HL-60/S4 treated with phorbol 12-myristate 13-acetate at 8.2 ng/mL for 4 days and 3 days (cell line): ENCODE measurements around the gene SHLD1.
"Not testable (repeated sequence)": the region's sequence is repeated elsewhere in the genome, so short reads cannot be mapped to it uniquely, and the experiment has no call there.

Experiments
- in situ Hi-C: fragments of 300-500 bp; cut with MboI; formaldehyde crosslinking; loops from 2 replicates; pipeline ENCODE4 v1.15.0; 2022; ENCODE audit warnings: low sequenced_read_pairs

Gene SHLD1, protein sequence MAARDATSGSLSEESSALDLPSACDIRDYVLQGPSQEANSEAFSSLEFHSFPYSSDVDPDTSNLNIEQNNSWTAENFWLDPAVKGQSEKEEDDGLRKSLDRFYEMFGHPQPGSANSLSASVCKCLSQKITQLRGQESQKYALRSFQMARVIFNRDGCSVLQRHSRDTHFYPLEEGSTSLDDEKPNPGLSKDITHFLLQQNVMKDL

DNA sequence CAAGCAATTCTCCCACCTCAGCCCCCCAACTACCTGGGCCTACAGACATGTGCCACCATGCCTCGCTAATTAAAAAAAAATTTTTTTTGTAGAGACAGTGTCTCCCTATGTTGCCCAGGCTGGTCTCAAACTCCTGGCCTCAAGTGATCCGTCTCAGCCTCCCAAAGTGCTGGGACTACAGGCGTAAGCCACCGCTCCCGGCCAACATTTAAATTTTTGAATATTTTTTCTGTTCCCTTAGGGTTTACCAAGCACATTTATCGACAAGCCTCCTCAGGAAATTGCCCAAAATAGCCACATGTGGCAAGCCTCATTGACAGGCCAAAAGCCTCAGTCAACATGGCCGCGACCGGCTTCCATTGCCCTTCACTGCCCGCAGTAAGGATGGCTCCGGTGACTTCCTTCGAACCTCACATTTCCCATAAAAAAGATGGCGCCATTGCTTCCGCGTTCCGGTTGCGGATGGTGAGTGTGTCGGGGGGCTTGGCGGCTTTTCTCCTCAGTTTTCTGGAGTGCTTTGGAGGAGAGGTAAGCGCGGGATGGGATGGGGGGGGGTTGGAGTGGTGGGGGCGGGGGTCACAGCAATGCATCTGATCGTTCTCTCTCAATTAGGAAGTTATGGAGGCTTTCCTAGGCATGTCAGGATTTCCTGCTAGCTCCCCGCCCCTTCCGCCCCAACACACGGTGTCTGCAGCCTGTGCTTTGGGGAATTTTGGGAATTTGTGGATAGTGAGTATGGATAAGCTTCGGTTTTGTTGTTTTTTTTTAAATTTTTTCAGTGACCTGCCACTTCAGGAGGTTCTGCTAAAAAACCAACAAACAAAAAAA lies at the start of gene SHLD1:
TSS of gene SHLD1 (plus strand) at position 450 of the 828 bp plus-strand sequence. CDS start 22,465 bp downstream, outside the sequence.
- in situ Hi-C loops, result no loop called here

DNA sequence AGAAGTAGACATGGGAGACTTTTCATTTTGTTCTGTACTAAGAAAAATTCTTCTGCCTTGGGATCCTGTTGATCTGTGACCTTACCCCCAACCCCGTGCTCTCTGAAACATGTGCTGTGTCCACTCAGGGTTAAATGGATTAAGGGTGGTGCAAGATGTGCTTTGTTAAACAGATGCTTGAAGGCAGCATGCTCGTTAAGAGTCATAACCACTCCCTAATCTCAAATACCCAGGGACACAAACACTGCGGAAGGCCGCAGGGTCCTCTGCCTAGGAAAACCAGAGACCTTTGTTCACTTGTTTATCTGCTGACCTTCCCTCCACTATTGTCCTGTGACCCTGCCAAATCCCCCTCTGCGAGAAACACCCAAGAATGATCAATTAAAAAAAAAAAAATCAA lies 47.9 kb upstream of the SHLD1 start:
- in situ Hi-C loops, result not testable (repeated sequence)

DNA sequence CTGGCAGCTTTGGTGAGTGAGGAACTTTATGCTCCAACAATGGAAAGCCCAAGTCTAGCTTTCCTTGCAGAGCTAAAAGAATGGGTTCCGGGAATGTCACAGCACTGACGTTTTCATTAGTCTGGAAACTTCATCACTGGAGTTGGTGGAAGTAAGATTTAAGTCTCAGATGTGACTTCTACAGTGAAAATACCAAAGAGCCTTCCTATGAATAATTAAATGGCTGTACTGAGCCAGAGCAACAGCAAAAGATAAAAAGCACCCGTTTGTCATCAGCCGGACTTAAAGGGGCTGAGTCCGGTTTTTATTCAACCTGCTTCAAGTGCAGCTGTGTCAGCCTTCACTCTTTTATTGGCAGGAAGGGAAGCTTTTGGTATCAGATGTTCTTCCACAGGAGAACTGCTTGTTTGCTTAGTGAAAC lies 46.5 kb upstream of the SHLD1 start:
- in situ Hi-C loops, result no loop called here

DNA sequence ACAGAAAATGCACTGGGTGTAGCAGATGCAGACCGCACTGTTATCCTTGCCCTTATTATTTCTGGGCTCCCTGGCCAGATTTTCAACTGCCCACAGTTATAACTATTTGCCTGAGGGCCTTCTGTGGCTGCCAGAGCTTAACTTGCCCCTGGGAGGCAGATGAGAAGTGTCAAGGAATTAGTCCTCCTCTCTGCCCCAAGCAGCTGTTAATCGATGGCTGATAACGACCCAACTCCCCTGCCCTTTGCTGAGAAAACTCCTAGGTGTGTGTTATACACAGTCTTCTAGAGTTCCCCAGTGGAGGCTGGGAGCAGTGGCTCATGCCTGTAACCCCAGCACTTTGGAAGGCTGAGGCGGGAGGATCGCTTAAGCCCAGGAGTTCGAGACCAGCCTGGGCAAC lies 44.4 kb upstream of the SHLD1 start:
- in situ Hi-C loops, result no loop called here

DNA sequence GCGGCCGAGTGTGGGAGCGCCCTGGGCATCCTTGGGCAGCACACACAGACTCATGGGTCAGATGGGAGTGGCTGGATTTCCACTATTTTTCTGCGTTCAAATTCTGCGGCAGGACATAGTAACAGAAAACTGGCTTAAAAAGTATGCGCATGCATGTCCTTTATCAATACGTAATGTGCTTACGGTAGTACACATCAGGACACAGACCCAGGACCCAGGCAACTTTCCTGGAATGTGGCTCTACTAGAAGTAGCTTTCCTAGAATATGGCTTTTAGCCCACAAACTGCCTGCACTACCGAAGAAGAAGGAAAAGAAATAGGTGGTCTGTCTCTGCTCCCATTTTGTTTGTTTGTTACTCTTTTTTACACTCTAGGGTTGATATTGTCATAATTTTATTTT lies 43.4 kb upstream of the SHLD1 start:
- in situ Hi-C loops, result no loop called here

DNA sequence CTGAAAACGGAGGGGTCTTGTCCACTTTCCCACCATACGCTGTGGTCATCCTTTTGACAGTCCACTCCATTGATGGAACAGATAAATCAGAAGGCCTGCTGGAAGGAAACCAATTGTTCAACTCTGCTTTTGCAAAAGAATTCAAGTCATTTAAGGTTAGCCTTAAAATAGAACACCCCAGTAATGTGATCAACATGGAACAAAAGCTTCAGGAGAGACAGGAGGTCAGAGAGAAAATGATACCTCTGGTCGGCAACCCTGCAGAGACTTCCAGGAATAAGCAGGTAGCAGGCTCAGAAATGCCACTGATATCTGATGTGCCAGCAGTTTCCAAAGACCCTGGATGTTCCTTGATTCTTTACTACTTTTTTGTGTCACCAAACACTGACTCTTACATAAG lies 39.6 kb upstream of the SHLD1 start:
- in situ Hi-C loops, result no loop called here

DNA sequence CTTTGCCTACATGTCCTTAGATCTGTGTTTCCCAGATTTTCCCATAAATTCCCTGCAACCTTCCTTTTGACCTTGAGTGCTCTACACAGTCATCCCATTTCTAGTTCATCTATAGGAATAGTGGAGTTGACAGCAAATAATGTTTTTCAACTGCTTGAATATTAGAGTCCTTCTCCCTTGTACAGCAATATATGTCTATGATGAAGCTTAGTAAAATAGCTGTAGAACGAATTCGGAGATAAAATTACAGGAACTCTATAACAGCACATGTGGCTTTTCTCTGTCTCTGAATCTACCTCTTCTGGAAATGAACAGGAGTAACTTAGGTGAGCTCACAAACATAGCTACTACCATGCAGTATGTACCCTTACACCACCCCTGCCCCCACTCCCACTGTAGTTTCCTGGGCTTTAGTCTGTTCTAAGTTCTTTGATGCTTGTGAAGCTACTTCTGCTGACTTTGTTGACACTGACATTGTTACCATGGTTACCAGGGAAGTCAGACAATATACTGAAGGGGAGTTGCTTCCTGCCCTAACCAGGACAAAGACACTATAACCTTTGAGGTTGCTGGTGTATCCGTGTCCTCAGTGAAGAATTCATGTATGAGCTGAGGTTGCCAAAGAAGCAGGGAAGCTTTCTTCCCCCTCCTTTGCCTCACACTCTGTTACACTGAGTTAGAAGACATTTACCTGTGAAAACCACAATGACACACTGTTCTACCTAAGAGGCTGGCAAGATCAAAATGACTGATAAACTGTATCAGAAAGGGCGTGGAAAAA lies 35.8 kb upstream of the SHLD1 start:
- in situ Hi-C loops, result no loop called here

DNA sequence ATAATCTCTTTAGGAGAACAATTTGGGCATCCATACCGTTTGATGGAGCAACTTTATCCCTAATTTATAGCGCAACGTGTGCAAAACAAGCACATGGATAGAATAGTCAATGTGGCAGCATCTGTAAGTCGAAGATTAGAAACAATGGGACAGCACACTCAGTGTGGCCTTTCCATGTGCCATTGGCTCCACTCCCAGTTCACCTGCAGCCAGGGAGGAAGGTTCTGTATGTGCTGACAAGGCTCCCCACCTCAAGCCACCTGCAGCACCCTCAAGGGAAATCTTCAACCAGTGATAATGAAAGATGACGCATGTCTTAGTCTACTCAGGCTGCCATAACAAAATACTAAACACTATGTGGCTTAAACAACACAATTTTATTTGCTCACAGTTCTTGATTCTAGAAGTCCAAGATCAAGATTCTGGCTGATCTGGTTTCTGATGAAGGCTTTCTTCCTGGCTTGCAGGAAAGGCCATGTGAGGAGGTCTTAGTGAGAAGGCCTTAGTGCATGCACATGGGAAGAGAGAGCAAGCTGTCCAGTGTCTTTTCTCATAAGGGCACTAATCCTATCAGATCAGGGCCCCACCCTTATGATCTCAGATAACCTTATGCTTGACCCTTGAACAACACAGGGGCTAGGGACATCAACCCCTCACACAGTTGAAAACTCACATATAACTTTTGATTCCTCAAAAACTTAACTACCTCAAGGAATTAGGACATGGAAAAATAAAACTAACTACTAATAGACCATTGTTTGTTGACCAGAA lies 34.9 kb upstream of the SHLD1 start:
- in situ Hi-C loops, result no loop called here

DNA sequence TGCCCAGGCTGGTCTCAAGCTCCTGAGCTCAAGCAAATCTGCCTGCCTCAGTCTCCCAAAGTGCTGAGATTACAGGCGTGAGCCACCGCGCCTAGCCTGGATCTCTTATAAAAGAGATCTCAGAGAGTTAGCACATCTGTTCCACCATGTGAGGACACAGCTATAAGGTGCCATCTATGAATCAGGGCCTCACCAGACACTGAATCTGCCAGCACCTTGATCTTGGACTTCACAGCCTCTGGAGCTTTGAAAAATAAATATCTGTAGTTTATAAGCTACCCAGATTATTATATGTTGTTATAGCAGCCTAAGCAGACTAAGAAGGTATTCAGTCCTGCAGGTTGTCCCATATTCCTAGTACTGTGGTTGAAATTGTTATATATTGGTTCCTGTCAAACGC lies 33.2 kb upstream of the SHLD1 start:
- in situ Hi-C loops, result no loop called here

DNA sequence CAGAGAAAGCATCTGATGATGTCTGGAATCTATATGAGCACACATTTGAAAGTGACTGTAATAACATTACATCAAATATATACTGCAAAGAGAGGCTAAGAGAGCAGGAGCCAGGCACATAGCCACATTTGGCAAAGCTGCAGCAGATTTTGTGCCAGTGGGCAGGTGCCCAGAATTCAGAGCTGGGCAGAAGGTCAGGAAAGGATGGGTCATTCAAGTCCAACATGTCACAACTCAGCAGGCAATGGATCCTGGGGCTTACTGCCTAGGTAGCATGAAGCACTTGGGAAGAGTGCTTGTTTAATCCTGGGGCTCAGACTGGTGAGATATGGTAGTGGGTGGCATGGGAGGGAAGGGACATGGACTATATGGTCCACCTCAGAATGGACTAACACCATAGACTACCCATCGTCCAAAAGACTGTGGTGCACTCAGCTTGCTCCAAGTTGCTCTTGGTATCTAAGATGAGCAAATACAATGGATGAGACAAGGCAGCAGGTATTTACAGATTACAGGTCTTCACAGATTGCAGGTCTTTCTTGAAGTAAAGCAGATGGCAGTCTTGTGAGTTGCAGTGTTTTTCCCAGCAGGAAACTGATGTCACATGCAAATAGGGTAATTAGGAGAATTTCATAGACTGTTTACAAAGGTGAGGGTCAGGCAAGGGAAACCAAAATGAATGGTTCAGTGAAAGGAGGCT lies 31.2 kb upstream of the SHLD1 start:
- in situ Hi-C loops, result no loop called here

DNA sequence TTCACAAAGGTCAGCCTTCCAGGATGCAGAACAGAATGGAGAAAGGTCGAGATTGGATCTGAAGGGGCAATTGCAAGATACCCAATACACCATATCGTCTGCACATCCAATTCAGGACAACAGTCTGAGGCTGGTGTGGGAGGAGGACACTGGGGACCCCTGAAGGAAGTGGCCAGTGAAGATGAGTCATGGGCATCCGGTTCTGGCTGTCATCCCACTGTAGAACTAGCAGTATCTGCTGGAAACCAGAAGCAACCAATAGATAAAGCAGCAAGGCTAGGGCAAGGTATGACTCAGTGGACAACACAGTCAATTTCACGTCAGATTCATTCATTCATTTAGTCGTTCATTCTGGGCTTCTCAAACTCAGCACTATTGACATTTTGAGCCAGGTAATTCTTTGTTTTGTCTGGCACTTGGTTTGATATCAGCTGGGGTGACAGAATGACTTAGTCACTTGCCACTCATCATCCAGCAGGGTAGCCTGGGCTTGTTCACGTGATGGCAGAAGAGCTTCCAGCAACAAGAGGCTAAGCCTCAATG lies 30.3 kb upstream of the SHLD1 start:
- in situ Hi-C loops, result no loop called here

DNA sequence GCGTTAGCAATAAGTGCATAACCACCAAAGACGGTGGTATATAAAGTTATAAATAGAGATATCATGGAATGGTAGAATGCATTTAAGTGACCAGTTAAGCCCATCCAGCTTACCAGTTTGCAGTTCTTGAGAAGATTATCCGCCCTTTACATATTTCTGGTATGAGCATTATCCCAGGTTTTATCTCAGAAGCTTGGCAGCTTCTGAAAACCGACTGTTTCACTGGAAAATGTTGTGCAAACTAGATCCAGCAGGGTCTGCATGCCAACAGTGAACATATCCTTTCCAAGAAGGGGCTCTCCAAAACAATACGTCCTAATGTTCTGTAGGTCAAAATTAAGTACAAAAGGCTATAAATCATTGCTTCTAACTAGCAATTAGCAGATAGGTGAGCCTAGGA lies 29.5 kb upstream of the SHLD1 start:
- in situ Hi-C loops, result no loop called here

DNA sequence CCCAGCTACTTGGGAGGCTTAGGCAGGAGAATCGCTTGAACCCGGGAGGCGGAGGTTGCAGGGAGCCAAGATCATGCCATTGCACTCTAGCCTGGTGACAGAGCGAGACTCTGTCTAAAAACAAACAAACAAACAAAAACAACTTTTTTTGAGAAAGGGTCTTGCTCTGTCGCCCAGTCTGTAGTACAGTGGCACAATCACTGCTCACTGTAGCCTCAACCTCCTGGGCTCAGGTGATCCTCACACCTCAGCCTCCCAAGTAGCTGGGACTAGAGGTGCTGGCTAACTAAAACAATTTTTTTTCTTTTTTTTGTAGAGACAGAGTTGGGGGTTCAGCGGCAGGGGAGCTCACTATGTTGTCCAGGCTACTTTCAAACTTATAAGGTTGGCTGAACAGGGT lies 28.8 kb upstream of the SHLD1 start:
- in situ Hi-C loops, result not testable (repeated sequence)

DNA sequence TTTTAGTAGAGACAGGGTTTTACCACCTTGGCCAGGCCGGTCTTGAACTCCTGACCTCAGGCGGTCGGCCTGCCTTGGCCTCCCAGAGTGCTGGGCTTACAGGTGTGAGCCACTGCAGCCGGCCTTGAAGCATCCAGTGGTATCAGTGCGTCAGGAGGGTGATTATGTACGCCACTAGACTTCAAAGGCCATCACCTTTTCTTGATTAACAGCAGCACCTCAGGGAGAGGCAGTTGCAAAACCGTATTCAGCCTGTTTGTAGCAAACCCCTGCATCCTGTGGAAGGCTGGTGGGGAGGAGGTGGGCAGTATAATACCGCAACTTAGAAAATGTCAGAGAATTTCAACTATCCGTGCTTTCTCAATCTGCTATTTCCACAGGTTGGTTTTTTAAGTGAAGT lies 27.3 kb upstream of the SHLD1 start:
- in situ Hi-C loops, result no loop called here

DNA sequence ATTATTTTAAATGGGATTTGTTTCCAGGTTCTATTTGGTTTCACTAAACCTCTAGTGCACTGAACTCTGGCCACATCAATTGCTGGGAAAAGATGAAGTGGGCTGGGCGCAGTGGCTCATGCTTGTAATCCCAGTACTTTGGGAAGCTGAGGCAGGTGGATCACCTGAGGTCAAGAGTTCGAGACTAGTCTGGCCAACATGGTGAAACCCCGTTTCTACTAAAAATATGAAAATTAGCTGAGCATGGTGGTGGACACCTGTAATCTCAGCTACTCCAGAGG lies 25.1 kb upstream of the SHLD1 start:
- in situ Hi-C loops, result not testable (repeated sequence)

DNA sequence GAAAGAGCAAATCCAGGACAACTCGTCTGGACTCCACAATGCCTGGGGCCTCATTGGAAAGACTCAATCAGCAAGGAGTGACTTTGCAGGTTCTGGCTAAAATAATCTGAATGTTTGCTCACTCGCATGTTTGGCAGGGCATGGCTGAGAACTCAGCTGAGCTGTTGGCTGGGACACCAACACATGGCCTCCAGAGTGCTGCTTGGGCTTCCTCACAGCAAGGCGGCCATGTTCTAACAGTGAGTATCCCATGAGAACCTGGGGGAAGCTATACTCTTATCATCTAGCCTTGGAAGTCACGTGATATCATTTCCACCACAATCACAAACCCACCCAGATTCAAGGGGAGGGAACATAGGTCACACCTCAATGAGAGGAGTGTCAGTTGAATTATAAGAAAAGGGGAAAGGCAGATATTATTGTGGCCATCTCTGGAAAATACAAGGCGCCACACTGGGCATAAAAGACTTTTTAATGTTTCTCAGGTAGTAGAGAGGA lies 23.1 kb upstream of the SHLD1 start:
- in situ Hi-C loops, result no loop called here

DNA sequence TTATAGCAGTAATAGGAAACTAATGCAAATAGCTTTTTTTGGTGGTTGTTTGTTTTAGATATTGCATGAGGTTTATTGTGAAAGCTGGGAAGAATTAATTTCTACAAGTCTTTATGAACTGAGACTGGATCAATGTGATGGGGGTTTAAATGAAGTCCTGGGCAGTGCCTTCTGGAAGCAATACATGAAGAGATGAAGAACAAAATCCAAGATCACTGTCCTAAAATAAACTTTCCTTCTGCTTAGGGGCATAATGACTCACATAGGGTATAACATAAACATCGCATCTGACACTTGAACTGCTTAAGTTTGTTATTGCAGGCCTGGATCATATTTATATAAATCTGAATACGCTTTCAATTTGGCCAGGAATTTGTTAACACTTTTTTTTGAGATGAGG lies 20.9 kb upstream of the SHLD1 start:
- in situ Hi-C loops, result no loop called here

DNA sequence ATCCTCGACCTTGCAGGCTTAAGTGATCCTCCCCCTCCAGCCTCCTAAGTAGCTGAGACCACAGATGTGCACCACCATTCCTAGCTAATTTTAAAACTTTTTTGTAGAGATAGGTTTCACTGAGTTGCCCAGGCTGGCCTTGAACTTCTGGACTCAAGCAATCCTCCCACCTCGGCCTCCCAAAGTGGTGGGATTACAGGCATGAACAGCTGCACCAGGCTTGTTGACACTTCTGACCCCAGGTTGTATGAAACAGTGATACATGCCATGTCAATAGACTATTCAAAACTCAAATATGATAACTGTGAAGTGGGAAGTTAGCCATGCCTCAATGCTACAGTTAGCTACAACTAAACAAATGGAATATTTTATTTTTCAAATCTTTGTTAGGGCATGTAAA lies 20.1 kb upstream of the SHLD1 start:
- in situ Hi-C loops, result no loop called here

DNA sequence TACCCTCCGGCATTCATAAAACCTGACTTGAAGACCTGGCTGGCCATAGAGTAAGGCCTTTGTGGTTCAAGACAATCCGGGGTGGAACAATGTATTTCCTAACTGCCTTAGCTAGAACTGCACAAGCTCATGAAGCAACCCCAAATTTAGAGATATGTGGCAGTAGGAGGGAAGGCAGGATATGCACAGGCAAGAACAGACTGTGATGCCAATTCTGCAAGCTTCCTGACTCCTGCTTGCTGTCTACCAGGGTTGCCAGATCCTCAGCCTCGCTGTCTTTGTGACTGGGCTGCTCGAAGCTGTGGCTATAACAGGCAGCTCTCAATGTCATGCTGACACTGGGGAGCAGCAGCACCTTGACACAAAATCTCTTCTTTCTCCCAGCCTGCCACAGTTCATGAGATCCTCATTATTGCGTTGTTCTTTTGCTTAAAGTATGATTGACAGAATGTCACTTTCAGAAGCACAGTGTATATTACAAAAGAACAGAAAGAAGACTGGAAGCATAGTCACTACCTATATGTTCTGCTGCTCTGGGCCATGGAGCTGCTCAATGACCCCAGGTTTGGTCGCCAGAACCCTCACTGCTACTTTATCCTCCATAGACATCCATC lies 18.3 kb upstream of the SHLD1 start:
- in situ Hi-C loops, result no loop called here

DNA sequence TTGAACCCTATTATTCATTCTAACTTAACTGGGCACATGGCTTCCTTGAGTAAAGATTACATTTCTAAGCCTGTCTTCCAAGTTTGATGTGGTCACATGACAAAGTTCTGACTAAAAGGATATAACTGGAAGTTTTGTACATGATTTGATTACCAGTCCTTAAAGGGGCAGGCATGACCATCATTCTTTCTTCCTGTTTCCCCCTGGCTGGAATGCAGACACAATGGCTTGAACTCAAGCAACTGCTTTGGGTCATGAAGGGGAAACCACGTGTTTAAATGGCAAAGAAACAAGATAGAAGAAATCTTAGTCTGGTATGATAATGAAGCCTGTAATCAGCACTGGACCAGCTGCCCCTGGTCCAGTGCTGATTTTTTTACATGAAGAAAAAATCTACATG lies 15.6 kb upstream of the SHLD1 start:
- in situ Hi-C loops, result no loop called here
